CD4-positive, alpha-beta T cell treated with Interleukin-12 subunit alpha and Interleukin-12 subunit beta, for 1 hour (primary cell): ENCODE results near the gene HIVEP3.

Source experiments
- DNase-seq: peaks from one replicate; pipeline ENCODE4 v3.0.0-alpha.2; 2020

Gene HIVEP3

DNA sequence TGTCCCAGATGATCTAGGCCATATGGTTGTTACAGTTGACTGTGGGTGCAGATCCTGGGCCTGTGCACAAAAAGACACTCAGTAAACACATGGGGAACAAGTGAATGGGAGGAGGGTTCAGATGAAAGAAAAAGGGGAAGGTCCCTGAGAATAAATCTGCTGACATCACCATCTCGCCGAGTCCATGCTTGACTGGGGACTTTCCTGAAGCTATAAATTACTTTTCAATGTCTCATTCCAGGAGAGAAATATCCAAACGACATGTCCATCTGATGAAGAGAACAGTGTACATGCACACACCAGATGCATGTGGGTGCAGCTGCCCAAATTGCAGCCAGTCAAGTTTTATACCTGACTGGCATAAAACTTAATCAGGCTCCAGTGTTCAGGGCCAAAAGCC, 109.0 kb downstream of the HIVEP3 start:
- DNase-seq = no peak

DNA sequence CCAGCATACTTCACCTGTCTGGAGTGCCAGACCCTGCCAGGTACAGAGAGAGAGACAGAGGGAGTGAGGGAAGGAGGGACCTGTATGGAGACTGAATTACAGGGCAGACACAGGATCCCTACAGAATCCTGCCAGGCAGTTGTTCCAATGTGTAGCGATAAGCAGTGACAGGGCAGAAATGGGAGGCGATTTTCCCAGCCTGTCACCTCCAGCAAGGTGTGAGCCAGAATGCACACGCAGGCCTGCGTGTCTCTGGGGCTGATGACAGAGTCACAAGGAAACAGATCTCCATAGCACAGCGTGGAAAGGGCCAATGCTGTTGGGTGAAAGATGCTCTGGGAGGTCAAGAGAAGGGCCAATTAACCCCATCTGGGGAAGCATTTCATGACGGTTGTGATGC, 111.3 kb downstream of the HIVEP3 start:
- DNase-seq = no peak

DNA sequence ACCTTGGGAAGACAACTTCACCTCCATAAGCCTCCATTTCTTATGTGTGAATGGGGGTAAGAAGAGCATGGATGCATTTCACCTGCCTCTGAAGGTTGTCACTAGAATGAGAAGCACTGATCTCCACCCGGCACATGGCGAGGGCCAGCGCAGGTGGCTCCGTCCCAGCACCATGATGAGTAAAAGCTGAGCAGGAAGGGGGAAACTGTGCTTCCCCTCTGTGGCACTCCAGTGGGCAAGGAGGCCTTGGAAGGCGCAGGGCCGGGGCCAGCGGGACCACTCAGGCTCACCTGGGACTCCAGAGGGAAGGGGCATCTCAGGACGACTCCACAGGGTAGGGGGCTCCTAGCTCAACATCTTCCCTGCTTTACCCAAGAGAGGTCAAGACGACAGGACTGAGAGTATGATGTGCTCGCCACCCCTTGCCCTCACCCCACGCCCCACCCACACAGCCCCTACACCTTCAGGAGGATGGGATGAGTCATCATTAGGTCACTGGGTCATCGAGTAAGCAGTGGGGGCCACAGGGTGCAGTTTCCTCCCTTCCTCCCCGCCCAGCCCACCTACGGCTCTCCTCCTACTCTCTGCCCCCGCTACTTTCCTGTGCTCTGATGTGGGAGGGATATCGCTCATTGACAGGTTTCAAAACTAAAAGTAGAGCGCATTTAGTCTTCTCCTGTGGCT, 112.1 kb downstream of the HIVEP3 start:
- peak; percentile 55 for DNase-seq

DNA sequence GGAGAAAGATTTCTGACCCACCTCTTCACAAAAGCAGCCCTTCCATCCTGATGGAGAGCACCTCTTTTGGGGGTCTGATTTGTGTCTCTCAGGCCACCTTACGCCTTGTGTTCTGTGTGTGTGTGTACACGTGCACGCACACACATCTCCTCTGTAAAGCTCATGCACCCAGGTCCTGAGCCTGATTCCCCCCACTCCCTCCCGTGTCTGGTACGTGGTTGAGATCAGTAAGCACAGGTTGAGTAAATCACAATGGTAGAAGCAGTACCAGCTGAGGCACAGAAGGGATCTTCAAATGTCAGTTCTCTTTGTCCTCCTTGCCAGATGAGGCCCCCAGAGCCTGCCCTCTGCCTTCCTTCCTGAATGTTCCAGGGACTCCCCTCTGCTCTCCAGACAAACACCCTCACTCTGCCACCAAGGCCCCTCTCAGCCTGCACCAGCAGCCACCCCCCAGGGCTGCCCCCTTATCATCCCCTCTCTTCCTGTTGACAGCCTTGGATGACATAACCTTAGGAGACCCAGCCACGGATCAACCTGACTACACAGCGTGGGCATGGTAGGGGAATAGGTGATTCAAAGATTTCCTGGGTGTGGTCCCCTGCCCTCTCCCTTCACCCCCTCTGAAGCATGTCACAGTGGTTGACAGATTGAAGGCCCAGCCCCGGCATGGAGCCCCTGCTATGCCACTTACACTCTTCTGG, 112.8 kb downstream of the HIVEP3 start:
- peak; percentile 32 for DNase-seq

DNA sequence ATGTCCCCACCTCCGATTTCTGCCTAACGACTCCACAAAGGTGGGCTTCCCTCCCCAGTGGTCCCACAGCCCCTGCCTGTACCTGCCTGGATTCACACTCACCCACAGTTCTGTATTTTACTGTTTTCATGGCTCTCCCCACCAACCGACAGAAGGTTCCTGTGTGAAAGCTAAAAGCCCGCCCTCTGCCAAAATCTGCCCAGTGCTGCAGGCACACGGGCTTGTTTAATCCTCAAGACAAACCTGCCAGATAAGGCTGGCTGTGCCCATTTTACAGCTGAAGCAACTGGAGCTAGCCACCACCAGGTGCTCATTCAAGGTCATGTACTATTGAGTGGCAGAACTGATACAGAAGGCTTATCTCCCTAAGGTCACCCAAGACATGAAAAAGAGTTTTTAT, 114.5 kb downstream of the HIVEP3 start:
- DNase-seq = peak; percentile 55

DNA sequence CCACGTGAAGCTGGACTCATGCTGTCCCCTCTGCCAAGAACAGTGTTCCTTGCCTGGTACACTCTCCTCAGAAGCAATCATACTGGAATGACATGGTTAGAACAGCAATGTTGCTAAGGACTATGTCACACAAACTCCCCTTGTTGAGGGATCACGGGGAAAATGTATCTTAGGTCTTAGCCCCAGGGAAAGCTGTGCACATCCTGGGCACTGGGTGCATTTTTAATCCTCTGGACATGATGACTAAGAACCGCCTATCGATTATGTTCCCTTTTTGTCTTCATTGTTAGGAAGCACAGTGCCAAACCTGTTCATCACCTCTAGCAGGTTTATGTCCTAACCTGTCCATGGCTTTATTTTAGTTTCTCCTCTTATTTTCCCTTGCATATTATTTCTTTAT, 115.1 kb downstream of the HIVEP3 start:
- no peak for DNase-seq

DNA sequence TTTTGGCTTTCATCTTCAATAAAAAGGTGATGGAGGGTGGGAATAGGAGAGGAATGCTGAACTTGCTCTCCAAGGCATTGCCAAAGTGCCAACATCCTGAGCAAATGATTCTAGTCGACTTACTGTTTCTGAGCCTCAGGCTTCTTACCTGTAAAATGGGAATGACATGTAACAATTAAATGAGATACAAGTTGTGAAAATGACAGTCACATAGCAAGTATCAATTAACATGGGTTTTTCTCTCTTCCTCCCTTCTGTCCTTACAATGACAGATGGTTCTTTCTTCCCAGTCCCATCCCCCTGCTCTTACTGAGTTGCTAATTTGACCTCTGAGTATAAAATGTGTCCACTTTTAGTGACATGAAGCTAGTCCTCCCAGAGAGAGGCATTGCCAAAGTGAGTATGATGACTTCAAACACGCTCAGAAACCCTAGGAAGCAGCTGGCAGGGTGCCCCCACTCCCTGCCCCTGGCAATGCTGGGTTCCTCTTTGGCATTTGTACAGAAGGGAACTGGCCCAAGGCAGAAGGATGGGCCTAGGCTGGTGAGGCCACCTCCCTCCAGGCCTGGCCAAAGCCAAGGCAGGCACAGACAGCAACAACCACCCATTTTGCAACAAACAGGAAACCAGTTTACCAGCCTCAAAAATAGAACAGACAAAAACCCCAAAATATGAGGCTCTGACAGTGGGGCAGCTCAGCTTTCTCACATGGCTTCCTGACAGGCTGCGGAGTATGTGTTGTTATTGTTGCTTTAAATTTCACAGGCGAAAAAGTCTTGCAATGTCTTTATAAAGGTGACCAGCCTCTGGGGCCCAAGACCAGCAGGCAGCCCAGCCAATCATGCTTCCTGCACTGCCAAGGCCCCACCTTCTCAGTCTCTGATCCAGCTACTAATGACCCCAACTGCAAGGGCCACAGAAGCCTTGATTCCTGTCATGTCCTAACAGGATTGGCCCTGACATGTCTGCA, 115.9 kb downstream of the HIVEP3 start:
- peak; percentile 70 for DNase-seq

DNA sequence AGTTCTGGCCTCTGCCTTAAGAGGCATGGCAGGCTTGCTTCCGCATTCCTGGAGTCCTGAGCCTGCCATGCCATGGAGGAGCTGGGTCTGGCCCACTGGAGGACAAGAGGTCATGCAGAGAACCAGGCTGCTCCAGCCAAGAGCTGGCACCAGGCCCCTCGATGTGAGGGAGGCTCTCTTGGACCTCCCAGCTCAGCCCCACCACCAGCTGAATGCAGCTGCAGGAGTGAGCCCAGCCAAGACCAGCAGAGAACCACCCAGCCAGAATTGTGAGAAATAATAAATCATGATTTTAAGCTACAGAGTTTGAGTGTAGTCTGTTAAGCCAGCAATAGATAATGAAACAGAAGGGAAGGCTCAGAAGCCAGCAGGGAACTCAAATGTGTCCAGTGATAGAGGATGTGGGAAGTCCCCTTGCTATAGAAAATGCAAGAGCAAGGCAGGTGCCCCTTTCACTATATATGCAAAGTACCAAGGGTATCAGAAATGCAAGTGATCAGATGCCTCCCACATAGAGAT, 118.4 kb downstream of the HIVEP3 start:
- no peak for DNase-seq

DNA sequence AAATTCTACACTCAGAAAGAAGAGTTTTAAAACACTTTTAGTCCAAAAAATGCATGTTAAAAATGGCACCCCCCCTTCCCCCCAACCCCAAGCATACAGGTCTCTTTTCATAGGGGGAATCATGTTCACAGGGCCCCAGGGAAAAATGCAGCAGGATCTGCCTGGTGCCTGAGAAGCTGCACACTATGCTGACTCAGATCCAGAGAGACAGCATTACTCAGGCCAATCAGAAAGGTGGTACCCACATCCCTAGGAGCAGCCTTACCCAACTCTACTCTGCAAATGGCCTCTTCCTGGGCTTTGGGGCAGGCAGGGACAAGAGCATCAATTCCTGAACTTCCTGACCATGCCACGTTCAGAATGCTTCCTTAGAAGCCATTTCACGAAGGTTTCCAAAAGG, 119.0 kb downstream of the HIVEP3 start:
- no peak for DNase-seq

DNA sequence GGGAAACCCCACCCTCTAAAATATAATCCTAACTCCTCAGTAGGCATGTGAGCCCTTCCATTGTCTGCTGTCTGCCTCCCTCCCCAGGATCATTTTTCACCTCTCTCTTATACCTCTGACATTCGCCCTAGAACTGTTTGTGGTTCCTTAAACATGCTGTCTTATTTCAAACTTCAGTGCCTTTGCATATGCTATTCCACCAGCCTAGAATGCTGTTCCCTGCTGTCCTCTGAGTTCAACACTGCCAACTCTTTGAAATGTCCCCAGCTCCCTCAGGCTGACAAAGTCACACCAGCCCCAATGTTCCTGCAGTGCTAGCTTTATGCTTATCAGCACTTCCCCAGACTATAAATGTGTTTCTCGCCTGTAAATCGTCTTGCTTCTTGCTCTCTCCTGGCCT, 119.5 kb downstream of the HIVEP3 start:
- DNase-seq = no peak

DNA sequence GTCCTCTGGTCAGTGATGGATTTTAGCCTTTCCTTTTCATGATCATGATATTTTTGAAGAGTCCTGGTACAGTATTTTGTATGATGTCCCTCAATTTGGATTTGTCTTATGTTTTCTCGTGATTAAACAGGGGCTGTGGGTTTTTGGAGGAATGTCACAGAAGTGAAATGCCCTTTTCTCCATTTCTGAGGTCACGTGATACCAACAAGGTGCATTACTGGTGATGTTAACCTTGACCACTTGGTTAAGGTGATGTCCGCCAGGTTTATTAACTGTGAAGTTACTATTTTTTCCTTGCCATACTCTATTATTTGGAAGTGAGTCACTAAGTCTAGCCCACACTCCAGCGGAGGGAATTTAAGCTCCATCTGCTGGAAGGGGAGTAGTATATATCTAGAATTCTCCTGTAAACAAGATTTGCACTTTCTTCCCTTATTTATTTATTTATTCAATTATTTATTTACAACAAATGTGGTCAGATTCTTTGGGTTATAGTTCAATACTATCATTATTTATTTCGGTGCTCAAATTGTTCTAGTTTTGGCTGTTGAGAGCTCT, 123.4 kb downstream of the HIVEP3 start:
- DNase-seq = no peak

DNA sequence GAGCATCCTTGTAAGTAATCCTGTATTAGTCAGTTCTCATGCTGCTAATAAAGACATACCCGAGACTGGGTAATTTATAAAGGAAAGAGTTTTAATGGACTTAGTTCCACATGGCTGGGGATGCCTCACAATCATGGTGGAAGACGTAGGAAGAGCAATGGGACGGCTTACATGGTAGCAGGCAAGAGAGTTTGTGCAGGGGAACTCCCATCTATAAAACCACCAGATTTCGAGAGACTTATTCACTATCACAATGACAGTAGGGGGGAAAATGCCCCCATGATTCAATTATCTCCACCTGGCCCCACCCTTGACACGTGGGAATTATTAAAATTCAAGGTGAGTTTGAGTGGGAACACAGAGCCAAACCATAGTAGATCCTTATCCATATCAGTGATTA, 124.7 kb downstream of the HIVEP3 start:
- no peak for DNase-seq

DNA sequence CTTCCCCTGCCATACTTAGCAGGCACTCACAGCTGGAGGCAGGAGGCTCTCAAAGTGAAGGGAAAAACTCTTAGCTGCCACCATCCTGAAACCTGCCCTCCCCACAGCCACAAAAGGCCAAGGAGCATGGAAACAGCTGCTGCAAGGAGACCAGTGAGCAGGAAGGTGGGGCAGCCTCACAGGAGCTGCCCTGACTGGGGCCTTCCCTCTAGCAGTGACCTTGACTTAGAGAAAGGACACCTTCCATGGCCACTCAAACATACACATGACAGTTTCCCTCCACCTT, 126.3 kb downstream of the HIVEP3 start:
- DNase-seq = no peak

DNA sequence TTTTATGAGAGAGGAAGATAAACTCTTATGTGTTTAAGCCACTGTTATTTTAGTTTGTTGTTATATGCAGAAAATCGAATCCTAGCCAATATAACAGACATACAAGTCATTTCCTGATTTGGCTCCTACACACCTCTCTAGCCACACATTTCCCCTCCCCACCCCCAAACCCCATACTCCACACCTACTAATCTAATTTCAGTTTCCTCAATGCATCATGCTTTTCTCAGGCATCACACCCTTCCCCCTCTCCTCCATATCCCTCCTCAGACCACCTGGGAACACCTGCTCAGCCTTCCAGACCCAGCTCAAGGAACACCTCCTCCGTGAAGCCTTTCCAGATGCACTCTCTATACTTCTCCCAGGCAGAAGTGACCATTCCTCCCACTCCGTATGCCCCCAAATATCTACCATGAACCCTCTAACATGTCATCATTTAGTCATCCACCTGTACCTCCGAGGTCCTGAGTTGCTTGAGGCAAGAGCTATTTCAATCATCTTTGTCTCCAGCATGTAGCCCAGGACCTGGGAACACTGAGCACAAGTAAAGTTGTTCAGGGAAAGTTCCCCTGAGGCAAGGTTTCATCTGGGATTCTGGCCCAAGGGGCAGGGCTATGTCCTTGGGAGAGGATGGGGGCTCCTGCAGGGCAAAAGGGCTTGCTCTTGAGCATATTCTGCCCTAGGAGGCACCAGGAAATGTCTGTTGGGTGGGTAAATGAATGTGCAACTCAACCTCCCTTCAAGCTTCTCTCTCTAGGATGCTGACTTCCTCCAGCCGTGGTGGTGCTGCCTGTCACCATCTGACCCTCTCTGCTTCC, 126.8 kb downstream of the HIVEP3 start:
- DNase-seq = peak; percentile 39

DNA sequence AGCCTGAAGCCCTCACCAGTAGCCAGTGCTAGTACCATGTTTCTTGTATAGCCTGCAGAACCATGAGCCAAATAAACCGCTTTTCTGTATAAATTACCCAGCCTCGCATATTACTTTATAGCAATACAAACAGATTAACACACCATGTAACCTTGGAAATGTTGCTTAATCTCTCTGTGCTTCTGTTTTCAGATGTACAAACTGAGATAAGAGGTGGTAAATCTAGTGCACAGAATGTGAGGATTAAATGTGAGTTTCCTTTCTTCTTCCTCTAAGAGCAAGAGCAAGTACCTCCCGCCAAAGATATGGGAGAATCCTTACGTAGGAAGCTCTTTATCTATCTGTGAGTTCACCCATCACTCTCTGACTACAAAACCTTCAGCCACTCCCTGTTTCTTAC, 128.4 kb downstream of the HIVEP3 start:
- DNase-seq = no peak

DNA sequence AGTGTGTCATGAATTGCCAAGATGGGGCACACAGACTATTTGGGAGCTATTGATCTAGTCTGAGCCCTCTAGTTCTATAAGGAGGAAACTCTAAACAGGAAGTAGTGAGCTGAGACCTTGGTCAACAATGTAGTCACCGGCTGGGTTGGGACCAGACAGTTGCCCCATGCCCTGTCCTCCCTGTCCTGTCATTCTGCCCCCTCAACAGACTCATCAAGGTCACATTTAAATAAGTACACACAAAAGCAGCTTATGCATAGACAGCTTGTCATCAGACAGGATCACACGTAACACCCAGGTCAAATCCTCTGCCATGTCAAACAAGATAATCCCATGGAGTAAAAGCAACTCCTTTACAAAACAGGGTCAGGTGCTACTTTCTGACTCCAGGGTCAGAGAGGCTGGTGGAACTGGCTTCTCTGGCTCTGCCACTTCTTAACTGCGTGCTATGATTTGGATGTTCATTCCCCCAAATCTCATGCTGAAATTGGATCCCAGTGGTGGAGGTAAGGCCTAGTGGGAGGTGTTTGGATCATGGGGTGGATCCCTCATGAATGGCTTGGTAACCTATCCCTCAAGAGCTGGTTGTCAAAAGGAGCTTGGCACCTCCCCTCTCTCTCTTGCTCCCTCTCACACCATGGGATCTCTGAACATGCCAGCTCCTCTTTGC, 128.9 kb downstream of the HIVEP3 start:
- DNase-seq = no peak

DNA sequence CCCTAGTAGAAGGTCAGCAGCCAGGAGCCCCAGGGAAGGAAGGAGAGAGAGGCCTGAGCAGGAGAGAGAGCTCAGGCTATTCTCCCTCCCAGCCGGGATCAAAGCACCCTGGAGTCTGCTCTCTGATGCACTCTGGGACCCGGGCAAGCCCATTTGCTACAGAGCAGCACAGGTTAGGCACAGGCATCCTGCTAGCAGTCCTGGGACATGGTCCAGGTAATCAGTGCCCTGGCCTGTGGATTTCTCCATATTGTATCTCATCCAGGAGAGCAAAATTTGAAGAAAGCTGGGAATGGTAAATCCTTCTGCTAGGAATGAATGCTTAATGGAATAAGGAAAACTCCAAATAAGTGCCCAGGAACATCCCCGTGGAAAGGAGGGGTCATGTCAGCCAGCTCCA, 130.3 kb downstream of the HIVEP3 start:
- no peak for DNase-seq

DNA sequence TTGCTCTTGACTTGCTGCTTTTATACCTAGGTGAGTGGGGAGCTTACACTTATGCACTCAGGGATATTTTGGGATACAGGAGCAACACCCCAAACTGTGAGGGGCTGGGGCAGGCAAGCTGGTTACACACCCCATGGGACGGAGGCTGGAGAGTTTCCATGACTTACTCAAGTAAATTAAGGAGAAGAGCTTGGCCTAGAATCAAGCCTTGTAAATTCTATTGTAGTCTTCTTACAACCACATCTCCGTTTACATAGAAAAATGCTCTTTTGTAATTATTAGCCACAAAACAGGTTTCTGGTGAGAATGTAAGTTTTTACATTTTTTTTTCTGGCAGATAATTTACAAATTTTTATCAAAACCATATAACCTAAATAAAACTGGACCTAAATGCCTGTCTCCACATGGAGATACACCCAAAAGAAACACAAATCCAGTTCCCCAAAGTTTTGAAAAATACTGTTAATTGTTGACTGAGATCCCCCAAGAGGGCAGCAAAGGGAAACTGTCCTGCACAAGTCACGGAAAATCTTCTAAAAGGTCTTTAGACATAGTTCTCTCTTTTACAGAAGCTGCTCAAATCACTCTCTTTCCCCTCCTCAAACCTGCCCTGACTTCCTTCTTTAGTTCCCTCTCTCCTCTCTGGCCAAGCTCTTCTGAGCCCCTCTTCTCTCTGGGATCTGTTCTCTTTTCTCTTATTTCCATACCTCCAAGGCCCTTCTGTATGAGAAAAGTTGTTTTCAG, 134.0 kb downstream of the HIVEP3 start:
- DNase-seq = no peak

DNA sequence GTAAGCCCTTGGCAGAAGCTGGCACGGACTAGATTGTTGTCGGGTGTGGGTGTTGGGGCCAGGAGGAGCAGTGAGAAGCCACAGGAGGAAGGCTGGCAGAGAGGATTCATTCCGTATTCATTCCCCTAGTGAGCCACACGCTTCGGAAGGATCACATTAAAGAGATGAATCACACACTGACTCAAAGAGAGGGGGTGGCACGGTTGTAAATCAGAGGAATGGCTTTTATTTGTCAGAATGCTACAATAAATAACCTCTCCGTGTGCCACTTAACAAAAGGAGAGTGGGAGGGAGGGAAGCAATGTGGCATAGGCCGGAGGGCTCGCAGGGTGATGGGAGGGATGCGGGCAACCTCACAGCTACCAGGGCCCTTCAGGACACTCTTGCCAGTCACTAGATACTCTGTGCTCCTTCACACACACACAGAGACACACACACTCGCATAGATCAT, 135.5 kb downstream of the HIVEP3 start:
- no peak for DNase-seq

DNA sequence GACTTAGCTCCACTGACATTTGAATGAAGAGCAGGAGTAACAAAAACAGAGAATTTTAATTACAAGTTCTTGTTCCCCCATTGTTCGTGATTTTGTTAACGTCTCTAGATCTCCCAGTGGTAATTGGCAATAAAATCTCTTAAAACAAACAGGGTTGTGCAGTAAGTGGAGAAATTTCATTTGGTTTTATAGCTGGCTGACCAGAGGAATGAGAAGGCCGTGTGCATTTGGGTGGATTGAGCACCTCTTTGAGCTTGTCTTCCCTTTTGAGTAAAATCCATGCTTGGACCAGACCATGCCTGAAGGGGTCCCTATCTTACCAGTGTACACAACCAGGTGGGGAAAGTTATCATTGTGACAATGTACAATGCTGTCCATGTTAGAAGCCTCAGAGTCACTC, 137.8 kb downstream of the HIVEP3 start:
- no peak for DNase-seq

DNA sequence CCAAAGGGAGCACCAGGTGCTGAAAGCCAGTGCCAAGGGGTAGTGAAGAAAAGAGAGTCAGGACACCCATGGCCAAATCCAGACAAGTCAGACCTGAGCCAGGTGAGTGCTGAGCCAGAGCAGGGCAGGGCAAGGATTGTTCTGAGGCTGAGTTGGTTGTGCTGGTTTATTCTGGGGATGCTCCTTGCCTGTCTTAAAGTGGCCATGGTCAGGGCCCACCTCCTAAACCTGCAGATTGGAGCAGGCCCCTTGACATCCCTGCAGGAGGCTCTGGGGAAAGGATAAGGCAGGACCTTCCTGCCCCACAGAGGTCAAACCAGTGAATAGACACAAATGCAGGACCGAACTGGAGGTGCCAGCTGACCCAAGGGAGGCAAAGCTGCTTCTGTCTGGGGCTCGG, 138.4 kb downstream of the HIVEP3 start:
- no peak for DNase-seq
